ENCODE measurements around the gene KCNC3.

The KCNC3 gene

GRCh38 chr19:50300051-50300450 lies 29.1 kb downstream of the KCNC3 start:
- Mint-ChIP-seq H3K27me3 (peaks cover 28 to 31% of the 10 kb centered on the region in 2 donors), H3K27ac (no peak overlapping the region), H3K4me1 (peaks cover 6% of the 10 kb centered on the region in 2 donors), H3K4me3 (no peak overlapping the region), H3K9me3 (no peaks in the 10 kb centered on the region), H3K36me3 (peaks cover 0 to 1% of the 10 kb centered on the region in 2 donors)
- ATAC-seq (replicated peaks) (no peak), DNase-seq (no peak)

GRCh38 chr19:50293263-50294004 lies 35.7 kb downstream of the KCNC3 start:
- Mint-ChIP-seq H3K36me3 (peaks cover 5 to 10% of the 10 kb centered on the region in 2 donors), H3K9me3 (peaks cover 8 to 12% of the 10 kb centered on the region in 2 donors), H3K4me1 (no peaks in the 10 kb centered on the region), H3K4me3 (no peak overlapping the region), H3K27me3 (peaks cover 47 to 66% of the 10 kb centered on the region in 2 donors), H3K27ac (no peak overlapping the region)
- DNase-seq (no peak), ATAC-seq (replicated peaks) (no peak)

GRCh38 chr19:50292216-50292827 lies 36.9 kb downstream of the KCNC3 start:
- Mint-ChIP-seq H3K4me3 (peak overlapping the region in 1 of 2 donors; percentile 26), H3K27me3 (peaks cover 47 to 69% of the 10 kb centered on the region in 2 donors), H3K9me3 (peaks cover 9 to 17% of the 10 kb centered on the region in 2 donors), H3K27ac (no peak overlapping the region), H3K36me3 (peaks cover 6 to 10% of the 10 kb centered on the region in 2 donors), H3K4me1 (no peaks in the 10 kb centered on the region)
- ATAC-seq (replicated peaks) (no peak), DNase-seq (no peak)

GRCh38 chr19:50290775-50291174 lies 38.4 kb downstream of the KCNC3 start:
- no peak for DNase-seq
- ATAC-seq (replicated peaks): no peak
- H3K4me1 Mint-ChIP-seq: no peaks in the 10 kb centered on the region
- peaks cover 19 to 23% of the 10 kb centered on the region in 2 donors for H3K9me3 Mint-ChIP-seq
- peaks cover 50 to 68% of the 10 kb centered on the region in 2 donors for H3K27me3 Mint-ChIP-seq
- no peak overlapping the region for H3K27ac Mint-ChIP-seq
- H3K36me3 Mint-ChIP-seq: peaks cover 7 to 14% of the 10 kb centered on the region in 2 donors
- no peak overlapping the region for H3K4me3 Mint-ChIP-seq

GRCh38 chr19:50290011-50290410 lies 39.2 kb downstream of the KCNC3 start:
- DNase-seq (no peak), ATAC-seq (replicated peaks) (no peak)
- Mint-ChIP-seq H3K4me3 (no peak overlapping the region), H3K4me1 (no peaks in the 10 kb centered on the region), H3K27ac (no peak overlapping the region), H3K27me3 (peaks cover 52 to 72% of the 10 kb centered on the region in 2 donors), H3K9me3 (peaks cover 22 to 26% of the 10 kb centered on the region in 2 donors), H3K36me3 (peaks cover 9 to 14% of the 10 kb centered on the region in 2 donors)

GRCh38 chr19:50288954-50289353 lies 40.2 kb downstream of the KCNC3 start:
- Mint-ChIP-seq H3K27ac (no peak overlapping the region), H3K4me1 (no peaks in the 10 kb centered on the region), H3K27me3 (peaks cover 56 to 74% of the 10 kb centered on the region in 2 donors), H3K36me3 (peaks cover 9 to 14% of the 10 kb centered on the region in 2 donors), H3K9me3 (peaks cover 22 to 26% of the 10 kb centered on the region in 2 donors), H3K4me3 (no peak overlapping the region)
- no peak for ATAC-seq (replicated peaks)
- no peak for DNase-seq

GRCh38 chr19:50287331-50287730 lies 41.8 kb downstream of the KCNC3 start:
- ATAC-seq (replicated peaks): no peak
- Mint-ChIP-seq H3K4me1 (no peaks in the 10 kb centered on the region), H3K4me3 (no peak overlapping the region), H3K36me3 (peaks cover 9 to 11% of the 10 kb centered on the region in 2 donors), H3K27ac (no peak overlapping the region), H3K27me3 (peaks cover 41 to 58% of the 10 kb centered on the region in 2 donors), H3K9me3 (peaks cover 21 to 22% of the 10 kb centered on the region in 2 donors)
- no peak for DNase-seq

GRCh38 chr19:50286443-50286842 lies 42.7 kb downstream of the KCNC3 start:
- Mint-ChIP-seq H3K36me3 (peaks cover 9 to 11% of the 10 kb centered on the region in 2 donors), H3K4me3 (no peak overlapping the region), H3K4me1 (no peaks in the 10 kb centered on the region), H3K27ac (no peak overlapping the region), H3K27me3 (peaks cover 36 to 53% of the 10 kb centered on the region in 2 donors), H3K9me3 (peaks cover 21 to 22% of the 10 kb centered on the region in 2 donors)
- no peak for ATAC-seq (replicated peaks)
- DNase-seq: no peak

- Mint-ChIP-seq H3K27me3 (peaks cover 36 to 47% of the 10 kb centered on the region in 2 donors), H3K4me1 (no peaks in the 10 kb centered on the region), H3K27ac (no peak overlapping the region), H3K36me3 (peaks cover 9 to 11% of the 10 kb centered on the region in 2 donors), H3K4me3 (no peak overlapping the region), H3K9me3 (peaks cover 21 to 22% of the 10 kb centered on the region in 2 donors)
- ATAC-seq (replicated peaks) (no peak), DNase-seq (no peak)
Observed at GRCh38 chr19:50285833-50286232, 43.3 kb downstream of the KCNC3 start.

GRCh38 chr19:50281491-50281890 lies 47.7 kb downstream of the KCNC3 start:
- no peak for DNase-seq
- Mint-ChIP-seq H3K4me3 (no peak overlapping the region), H3K27ac (no peak overlapping the region), H3K4me1 (no peaks in the 10 kb centered on the region), H3K9me3 (peaks cover 8 to 9% of the 10 kb centered on the region in 2 donors), H3K27me3 (peaks cover 13 to 32% of the 10 kb centered on the region in 2 donors), H3K36me3 (peaks cover 3% of the 10 kb centered on the region in 2 donors)
- ATAC-seq (replicated peaks): no peak

- Mint-ChIP-seq H3K9me3 (peaks cover 4 to 5% of the 10 kb centered on the region in 2 donors), H3K4me1 (no peaks in the 10 kb centered on the region), H3K36me3 (peaks cover 0 to 3% of the 10 kb centered on the region in 2 donors), H3K27ac (no peak overlapping the region), H3K4me3 (no peak overlapping the region), H3K27me3 (peaks cover 17 to 36% of the 10 kb centered on the region in 2 donors)
- DNase-seq (no peak), ATAC-seq (replicated peaks) (no peak)
Observed at GRCh38 chr19:50280983-50281382, 48.2 kb downstream of the KCNC3 start.

GRCh38 chr19:50280074-50280473 lies 49.1 kb downstream of the KCNC3 start:
- ATAC-seq (replicated peaks): no peak
- Mint-ChIP-seq H3K27me3 (peaks cover 14 to 36% of the 10 kb centered on the region in 2 donors), H3K4me3 (no peak overlapping the region), H3K4me1 (no peaks in the 10 kb centered on the region), H3K27ac (no peak overlapping the region), H3K9me3 (no peaks in the 10 kb centered on the region), H3K36me3 (no peaks in the 10 kb centered on the region)
- no peak for DNase-seq

- Mint-ChIP-seq H3K27ac (no peak overlapping the region), H3K36me3 (no peaks in the 10 kb centered on the region), H3K4me1 (no peaks in the 10 kb centered on the region), H3K27me3 (peaks cover 12 to 32% of the 10 kb centered on the region in 2 donors), H3K4me3 (no peak overlapping the region), H3K9me3 (no peaks in the 10 kb centered on the region)
- DNase-seq (no peak), ATAC-seq (replicated peaks) (no peak)
Observed at GRCh38 chr19:50277966-50278580, 51.1 kb downstream of the KCNC3 start.

GRCh38 chr19:50276370-50277063 lies 52.7 kb downstream of the KCNC3 start:
- Mint-ChIP-seq H3K4me1 (no peaks in the 10 kb centered on the region), H3K9me3 (no peaks in the 10 kb centered on the region), H3K36me3 (no peaks in the 10 kb centered on the region), H3K4me3 (no peak overlapping the region), H3K27me3 (peaks cover 18 to 39% of the 10 kb centered on the region in 2 donors), H3K27ac (no peak overlapping the region)
- ATAC-seq (replicated peaks) (no peak), DNase-seq (no peak)
